Stimulated activated CD8-positive, alpha-beta memory T cell treated with anti-CD3 and anti-CD28 coated beads, Interleukin-4, amount 100 ng/mL, for 1 hour (primary cell): ENCODE results near the gene THBS3.
A peak's percentile ranks its signal among the peaks of the same experiment; 100 is the strongest.
"Not testable (repeated sequence)": the region's sequence is repeated elsewhere in the genome, so short reads cannot be mapped to it uniquely, and the experiment has no call there.

Experiments
- DNase-seq, 2 donors: peaks; one replicate each; pipeline ENCODE4 v3.0.0-alpha.2; 2020; ENCODE audit warnings: low read depth in 2 of 2, low spot score in 1 of 2

THBS3 gene

DNA sequence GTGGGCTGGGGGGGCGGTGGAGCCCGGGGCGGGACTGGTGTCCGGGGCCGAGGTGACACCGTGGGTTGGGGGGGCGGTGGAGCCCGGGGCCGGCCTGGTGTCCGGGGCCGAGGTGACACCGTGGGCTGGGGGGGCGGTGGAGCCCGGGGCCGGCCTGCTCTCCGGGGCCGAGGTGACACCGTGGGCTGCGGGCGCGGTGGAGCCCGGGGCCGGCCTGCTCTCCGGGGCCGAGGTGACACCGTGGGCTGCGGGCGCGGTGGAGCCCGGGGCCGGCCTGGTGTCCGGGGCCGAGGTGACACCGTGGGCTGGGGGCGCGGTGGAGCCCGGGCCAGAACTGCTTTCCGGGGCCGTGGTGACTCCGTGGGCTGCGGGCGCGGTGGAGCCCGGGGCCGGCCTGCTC, 17.8 kb downstream of the THBS3 start:
- DNase-seq = not testable (repeated sequence)

DNA sequence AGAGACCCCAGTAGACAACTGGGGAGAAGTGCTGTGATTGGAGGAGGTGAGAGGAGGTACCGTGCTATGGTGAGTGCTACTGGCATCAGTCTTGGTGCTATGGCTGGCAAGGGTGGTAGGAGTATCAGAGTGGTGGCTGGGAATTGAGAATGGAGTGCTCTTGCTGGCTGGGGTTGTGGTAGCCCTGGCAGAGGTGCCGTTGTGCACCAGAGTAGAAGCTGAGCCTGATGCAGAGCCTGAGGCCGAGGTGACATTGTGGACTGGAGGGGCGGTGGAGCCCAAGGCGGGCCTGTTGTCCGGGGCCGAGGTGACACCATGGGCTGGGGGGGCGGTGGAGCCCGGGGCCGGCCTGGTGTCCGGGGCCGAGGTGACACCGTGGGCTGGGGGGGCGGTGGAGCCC, 19.4 kb downstream of the THBS3 start:
- DNase-seq = no peak

DNA sequence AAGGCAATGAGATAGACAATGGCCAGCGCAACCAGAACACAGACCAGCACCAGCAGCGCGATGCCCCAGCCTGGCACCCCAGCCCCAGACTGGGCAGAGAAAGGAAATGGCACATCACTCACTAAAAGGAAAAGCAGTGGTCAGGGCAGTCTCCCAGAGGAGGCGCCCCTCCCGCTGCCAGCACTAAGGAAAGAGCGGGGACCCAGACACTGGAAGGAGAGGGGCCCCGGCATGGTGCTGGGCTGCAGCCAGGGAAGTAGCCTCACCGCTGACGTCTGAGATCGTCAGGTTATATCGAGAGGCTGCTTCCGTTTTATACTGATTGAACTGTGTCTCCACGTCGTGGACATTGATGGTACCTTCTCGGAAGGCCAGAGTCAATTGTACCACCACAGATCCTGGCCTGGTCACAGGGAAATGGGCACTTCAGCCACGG, 20.2 kb downstream of the THBS3 start:
- DNase-seq = no peak

DNA sequence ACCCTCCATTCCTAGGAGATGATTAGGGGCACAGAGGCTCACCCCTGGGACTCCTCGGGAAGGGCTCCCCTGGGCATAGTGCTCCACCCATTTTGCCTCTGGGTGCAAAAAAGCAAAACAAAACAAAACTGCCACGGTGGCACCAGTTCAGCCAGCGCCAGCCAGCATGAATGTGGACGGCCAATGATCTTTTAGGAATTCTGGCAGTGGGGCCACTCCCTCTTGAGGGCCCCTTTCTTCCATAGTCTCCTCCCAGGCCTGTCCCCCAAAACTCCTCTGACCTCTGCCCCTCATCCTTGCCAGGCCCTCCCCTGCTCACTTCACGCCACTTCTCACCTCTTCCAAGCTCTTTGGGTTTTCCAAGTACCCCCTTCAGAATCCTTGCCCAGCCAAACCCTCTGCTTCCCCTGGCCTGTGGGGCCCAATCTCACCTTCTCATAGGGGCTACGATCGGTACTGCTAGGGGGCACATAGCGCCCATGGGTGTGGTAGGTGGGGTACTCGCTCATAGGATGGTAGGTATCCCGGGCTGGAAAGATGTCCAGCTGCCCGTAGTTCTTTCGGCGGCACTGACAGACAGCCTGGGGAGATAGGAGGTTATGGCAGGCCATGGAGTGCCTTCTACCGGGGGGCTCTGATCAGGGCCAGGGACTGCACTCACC, 20.8 kb downstream of the THBS3 start:
- no peak for DNase-seq

DNA sequence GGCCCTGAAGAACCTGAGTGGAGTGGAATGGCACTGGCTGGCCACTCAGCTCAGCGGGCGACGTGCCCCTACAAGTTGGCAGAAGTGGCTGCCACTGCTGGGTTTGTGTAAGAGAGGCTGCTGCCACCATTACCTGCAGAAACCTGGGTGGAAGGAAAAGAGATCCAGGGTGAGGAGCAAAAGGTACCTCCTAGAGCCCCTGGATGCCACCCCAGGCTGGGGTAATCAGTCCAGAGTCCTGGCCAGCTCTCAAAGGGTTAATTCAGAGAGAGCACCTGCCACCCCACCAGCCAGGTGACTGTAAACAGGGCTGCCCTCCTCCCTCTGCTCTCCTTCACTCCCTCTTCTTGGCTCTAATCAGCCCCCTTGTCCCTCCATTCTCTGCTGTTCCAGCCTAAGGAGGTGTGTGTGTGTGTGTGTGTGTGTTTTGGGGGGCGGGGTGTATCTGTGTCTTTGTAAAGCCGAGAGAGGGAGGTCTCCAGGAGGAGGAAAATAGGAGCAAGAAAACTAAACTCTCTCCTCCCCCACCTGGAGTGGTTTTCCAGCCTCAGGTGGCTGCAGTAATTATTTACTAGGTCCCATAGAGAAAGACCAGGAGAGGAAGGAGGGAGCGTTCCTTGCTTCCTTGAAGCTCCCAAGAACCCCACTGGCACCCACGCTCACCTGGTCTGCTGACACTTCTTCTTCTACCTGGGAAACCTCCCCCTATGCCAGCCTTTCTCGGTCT, 21.5 kb downstream of the THBS3 start:
- no peak for DNase-seq

DNA sequence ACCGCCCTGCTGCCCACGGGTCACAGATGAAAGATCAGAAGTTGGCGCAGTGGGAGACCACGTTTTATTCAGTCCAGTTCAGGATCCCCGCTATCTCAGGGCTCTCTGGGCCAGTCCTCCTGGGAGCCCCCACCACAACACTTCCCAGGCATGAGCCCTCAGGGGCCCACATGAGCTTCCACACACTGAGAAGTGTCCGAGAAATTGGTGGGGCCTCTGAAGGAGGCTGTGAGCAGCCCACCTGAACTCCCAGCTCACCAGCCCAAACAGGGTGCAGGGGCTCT, 22.0 kb downstream of the THBS3 start:
- no peak for DNase-seq

DNA sequence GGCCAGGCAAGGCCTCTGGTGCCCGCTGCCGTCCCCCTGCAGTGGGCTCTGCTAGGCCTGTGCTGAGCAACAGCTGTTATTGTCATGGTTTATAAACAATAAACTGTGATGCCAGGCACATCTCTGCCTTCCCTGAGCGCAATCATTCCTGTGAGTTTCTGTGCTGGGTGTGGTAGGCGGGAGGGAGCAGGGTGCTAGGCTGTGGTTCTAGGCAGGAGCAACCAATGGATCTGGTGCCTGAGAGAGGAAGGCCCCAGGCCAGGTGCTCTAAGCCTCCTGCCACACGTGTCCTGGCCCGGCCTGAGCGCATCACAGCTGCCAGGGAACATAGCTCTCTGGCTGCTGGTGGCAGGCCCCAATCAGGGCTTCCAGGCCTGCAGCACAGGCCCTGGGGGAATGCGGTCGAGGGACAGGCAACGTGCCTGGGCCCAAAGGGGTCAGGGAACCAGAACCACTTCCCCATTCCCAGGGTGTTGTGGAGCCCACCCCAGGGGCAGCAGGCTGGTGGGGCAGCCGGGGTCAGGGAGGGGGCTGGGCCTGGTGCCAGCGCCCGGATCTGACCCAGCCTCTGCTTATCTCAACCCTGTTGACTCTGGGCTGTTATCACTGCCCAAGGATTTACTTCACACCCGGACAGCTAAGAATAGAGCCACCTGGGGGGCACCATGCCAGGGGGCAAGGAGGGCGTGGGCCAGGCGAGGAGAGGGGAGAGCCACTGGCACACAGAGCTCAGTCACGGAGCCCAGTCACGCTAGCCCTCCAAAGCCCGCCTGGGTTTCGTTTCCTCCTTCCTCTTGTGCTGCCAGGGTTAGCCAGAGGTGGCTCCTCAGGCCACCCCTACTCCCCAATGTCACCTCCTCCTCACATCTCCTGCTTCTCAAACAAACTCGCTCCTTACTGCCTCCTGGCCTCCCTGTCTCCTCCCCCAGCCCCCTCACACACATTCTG, 22.6 kb downstream of the THBS3 start:
- DNase-seq = no peak

DNA sequence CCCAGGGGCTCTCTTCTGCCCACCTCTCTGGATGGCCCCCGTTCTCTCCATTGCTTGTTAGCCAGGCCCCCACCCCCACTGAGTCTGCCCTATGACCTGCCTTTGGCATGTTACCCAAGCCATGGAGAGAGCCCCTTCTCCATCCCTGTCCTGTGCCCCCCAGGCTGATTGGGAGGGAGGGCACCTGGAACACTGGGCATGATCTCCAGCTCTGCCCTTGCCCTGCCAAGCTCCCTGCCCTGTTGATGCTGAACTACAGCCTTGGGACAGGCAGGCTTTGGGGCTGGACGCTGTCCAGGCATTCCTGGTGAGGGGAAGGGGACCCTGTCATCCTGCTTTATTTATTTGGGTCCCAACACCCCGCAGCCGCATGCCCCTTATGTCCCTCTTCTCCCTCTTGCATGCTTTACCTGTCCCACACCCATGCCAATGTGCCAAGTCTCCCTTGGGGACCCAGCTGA, 23.3 kb downstream of the THBS3 start:
- DNase-seq = no peak

DNA sequence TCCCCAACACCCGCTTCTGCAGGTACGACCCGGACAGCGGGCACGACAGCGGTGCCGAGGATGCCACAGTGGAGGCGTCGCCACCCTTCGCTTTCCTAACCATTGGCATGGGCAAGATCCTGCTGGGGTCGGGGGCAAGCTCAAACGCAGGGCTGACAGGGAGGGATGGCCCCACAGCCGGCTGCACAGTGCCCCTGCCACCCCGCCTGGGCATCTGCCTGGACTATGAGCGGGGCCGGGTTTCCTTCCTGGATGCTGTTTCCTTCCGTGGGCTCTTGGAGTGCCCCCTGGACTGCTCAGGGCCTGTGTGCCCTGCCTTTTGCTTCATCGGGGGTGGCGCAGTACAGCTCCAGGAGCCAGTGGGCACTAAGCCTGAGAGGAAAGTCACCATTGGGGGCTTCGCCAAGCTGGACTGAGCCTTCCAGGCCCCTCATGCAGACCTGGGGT, 23.9 kb downstream of the THBS3 start:
- DNase-seq = no peak

DNA sequence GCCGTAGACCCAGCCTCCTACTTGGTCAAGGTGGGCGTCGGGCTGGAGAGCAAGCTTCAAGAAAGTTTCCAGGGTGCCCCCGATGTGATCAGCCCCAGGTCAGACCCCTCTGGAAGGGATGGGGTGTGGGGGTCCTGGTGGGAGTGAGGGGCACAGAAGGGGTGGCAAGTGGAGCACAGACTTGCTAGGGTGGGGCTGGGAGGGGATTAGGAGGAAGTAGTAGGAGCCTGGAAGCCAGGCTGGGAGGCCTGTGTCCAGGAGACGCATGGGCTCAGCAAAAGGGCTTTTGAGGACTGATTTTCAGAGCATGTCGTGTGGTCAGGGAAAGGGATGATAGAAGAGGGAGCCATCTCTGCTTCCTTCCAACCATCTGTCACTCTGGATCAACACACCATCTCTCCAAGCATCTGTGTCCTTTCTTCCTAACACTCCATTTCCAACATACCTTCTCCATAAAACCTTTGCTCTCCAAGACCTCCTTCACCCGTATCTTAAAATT, 25.6 kb downstream of the THBS3 start:
- DNase-seq = no peak

DNA sequence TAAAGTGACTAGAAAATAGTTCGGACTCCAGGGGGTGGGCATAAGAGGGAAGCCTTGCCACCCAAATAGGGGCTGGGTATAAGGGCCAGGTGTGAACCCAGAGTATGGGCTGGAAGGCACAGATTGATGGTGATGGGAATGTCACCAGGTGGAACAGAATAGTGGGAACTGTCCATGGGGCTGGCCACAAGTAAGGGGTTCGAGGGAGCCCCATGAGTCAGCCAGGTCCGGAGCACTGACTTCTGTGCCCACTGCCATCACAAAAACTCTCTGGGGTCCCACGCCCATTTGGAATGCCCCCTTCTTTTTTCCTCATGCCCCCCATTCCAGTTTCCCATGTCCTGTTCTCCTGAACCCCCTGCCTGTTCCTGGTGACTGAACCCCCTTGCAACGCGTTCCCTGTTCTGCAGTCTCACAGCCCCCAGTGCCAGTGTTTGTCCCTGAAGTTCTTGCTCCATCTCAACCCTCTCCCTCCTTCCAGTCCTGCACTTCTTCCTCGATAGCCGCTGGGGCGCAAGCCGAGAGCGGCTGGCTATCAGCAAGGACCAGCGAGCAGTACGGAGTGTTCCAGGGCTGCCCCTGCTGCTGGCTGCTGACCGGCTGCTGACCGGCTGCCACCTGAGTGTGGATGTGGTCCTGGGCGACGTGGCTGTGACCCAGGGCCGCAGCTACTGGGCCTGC, 26.2 kb downstream of the THBS3 start:
- DNase-seq = no peak

DNA sequence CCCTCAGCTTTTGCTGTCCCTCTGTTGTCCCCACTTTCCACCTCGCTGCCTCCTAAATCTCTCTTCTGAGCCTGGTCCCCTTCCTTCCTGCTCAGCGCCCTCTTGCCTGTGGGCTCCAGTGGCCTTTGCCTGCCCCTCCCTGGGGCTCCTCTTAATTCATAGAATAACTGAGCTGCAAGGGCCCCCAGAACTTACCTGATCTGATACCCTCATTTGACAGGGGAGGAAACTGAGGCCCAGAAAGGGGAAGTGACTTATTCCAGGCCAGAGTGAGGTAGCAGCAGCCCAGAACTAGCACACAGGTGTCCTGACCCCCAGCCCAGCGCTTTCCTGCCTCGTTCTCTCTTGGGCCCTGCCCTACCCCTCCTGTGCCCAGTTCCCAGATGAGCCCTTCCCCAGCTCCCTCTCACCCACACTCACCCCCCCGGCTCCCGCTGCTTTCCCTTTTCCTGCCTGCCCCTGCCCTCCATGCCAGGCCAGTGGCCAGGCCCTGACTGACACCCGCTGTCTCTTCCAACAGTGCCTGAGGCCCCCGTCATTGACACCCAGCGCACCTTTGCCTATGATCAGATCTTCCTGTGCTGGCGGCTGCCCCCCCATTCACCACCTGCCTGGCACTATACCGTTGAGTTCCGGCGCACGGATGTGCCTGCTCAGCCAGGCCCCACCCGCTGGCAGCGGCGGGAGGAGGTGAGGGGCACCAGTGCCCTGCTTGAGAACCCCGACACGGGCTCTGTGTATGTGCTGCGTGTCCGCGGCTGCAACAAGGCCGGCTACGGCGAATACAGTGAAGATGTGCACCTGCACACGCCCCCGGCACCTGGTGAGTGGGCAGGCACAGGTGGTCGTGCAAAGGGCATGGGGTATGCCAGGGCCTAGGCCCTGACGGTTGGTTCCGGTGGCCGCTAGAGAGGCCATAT, 28.3 kb downstream of the THBS3 start:
- DNase-seq = no peak

DNA sequence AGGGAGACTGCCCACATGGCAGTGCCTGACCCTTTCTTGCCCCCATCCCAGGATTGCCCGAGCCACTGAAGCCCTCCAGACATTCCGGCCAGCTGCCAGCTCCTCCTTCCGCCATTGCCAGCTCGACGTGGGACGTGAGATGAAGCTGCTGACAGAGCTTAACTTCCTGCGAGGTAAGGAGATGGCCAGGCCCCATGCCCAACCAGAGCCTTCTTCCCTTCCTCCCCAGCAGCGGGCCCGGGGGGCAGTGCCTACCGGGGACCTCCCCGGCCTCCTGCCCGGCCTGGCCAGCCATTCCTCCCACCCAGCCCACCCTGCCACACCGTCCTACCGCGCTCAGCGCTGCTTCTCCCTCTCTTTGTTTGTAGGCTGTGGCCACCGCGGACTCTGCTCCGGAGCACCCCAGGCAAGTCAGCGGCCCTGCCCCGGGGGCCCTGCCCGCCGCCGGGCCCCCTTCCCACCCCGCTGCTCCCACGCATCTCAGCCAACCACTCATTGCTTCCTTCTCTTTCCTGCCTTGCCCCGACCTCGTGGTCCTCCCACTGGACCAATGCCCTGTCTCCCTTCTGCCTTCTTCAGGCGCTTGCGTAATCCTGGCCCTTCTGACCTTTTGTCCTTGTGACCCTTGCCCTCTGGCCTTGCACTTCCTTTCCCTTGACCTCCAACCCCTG, 29.1 kb downstream of the THBS3 start:
- no peak for DNase-seq

DNA sequence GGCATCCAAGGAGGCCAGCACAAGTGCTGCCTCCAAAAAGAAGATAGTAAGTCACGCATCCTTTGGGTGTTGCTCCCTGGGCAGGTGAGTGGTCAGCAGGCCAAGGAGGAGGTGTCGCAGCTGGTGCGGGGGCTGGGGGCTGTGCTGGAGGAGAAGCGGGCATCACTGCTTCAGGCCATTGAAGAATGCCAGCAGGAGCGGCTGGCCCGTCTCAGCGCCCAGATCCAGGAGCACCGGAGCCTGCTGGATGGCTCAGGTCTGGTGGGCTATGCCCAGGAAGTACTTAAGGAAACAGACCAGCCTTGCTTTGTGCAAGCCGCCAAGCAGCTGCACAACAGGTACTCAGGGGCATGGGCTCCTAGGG, 29.8 kb downstream of the THBS3 start:
- DNase-seq = no peak

DNA sequence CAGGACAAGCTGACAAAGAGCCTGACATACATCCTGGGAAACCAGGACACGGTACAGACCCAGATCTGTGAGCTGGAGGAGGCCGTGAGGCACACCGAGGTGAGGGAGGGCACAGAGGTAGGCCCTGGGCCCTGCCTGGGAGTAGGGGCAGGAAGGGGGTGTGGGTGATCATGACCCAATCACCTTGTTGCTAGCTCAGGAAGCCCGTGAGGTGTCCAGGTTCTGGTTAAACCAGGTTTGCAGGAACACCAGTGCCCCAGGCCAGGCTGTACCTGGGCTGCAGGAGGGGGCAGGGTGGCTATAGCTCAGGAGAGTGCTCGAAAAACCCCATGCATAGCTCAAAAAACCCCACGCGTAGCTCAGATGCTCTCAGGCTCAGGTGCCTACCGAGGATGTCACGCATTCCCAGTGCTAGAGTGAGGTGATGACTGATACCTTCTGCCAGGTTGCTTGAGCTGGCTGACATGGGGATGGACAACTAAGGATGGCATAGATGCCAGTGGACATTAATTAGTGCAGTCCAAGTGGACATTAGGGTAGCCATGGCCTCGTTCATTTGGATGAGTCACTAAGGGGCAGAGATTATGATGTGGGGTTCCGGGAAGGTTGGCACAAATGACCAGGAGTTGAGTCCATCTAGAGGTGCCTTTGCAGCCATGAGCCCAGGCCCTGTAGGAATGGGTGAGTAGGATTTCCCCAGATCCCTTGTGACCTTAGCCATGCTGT, 30.3 kb downstream of the THBS3 start:
- no peak for DNase-seq

DNA sequence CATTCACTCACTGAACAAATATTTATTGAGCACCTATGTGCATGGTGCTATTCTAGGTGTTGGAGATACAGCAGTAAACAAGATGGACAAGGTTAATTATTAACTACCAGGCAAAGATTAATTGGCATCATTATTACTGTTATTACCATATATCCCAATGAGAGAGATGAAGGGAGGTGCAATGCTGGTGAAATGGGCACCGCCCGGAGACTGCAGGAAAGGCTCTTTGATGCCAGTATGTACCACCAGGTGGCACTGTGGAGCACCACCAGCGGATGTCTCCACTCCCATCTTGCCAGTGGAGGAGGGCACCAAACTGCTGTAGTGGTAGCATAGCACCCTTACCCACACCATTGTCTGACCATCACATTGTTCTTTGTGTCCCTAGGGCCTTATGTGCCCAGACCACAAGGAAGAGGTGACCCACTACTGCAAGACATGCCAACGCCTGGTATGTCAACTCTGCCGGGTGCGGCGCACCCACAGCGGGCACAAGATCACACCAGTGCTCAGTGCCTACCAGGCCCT, 31.1 kb downstream of the THBS3 start:
- peak; percentile 70 to 72 for DNase-seq

DNA sequence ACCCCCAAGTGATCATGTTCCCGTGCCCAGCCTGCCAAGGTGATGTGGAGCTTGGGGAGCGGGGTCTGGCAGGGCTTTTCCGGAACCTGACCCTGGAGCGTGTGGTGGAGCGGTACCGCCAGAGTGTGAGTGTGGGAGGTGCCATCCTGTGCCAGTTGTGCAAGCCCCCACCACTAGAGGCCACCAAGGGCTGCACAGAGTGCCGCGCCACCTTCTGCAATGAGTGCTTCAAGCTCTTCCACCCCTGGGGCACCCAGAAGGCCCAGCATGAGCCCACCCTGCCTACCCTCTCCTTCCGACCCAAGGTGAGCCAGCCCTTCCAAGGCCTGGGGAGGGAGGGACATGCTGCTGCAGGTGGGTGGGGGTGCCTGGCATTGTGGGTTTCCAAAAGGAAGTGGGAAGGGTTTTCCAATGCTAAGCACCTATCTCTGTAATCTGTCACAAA, 31.7 kb downstream of the THBS3 start:
- DNase-seq = no peak

DNA sequence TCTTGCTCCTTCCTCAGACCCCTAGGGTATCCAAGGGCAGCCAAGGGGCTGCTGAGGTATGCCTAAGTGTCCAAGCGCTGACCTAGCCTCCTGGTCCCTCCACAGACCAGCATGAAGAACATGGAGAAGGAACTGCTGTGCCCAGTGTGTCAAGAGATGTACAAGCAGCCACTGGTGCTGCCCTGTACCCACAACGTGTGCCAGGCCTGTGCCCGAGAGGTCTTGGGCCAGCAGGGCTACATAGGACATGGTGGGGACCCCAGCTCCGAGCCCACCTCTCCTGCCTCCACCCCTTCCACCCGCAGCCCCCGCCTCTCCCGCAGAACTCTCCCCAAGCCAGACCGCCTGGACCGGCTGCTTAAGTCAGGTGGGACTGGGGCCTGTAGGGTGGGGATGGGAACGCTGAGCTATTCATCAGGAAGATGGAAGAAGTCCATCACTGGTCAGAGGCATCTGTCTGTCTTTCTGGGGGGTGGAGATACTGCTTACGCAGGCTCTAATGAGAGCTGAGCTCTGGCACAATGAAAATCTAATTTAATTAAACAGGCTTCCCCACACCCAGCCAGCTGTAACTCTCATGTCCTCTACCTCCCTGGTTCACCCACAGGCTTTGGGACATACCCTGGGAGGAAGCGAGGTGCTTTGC, 32.3 kb downstream of the THBS3 start:
- DNase-seq = no peak
